ENCODE data around the gene INTS15. TPM values are rescaled to one million over a fixed set of nuclear protein-coding genes. Genes with fewer than 3 reads are reported as not detected.

Gene INTS15
- 19.0 TPM for total RNA-seq

DNA sequence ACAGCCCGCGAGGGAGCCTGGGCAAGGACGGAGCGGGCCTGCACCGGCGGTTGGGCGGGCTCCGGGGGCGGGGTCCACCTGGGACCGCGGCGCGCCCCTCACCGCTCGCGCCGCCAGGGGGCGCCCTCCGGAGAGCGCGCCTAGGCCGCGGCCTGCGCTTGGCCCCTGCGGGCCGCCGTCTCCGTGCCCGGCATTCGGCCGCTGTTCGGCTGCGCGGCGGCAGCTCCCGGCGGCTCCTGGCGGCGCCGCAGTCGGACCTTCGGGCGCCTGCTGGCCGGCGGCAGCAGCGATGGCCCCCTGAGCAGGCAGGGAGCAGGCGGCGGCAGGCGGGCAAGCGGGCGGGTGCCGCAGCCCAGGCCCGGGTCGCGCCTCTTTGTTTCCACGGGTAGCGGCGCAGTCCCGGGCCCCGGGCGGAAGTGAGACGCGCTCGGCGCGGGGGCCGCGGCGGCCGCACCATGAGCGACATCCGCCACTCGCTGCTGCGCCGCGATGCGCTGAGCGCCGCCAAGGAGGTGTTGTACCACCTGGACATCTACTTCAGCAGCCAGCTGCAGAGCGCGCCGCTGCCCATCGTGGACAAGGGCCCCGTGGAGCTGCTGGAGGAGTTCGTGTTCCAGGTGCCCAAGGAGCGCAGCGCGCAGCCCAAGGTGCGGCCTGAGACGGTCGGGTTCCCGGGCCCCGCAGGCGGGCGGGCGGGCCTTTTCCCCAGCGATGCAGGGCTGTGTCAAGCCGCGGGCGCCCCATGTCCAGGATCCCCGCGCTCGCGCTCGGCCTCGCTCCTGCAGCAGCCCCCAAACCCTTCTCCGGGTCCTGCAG is at the start of gene INTS15:
TSS of gene INTS15 (plus strand) at position 193 of the 816 bp plus-strand sequence. CDS start at position 456, 263 bp downstream.
- DNase-seq = peak; percentile 91

DNA sequence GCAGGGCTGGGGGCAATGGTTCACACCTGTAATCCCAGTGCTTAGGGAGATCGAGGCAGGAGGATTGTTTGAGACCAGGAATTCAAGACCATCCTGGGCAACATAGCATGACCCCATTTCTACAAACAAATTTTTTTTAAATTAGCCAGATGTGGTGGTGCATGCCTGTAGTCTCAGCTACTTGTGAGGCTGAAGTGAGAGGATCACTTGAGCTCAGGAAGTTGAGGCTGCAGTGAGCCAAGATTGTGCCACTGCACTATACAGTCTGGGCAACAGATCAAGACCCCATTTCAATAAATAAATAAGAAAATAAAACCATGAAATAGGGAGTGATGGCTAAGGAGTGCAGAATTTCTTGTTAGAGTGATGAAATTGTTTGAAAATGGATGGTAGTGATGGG is 47.5 kb upstream of the INTS15 start:
- no peak for DNase-seq

DNA sequence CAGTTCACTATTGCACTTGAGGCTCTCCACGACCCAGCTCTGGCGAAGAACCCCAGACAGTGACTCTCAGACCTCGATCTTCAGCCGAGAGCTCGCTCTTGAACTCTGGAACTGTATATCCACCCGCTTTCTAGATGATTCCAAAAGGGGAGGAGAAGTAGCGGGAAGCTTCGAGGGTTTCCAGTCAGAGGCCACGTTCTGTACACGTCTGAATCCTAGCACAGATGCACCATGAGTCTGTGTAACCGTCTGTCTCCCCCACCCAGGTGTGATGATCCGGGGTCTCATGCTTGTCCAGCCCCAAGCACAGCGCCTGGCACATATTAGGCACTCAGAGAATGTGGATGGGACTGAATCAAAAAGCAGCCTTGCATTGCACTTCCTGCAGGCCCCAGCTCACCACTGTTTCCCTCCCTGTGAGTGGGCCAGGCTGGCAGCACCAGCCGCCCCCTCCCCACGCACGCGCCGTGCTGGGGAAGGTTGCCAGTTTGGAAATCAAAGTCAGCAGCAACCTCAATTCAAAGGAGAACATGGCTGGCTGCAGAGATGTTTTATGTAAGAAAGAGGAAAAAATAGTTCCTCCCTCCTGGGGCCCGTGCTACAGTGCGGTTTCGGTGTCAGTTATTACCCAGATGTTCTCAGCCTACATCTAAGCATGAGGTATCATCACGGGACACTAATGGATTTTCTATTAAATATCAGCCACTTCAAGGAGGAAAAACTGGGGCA is 44.3 kb upstream of the INTS15 start:
- no peak for DNase-seq

DNA sequence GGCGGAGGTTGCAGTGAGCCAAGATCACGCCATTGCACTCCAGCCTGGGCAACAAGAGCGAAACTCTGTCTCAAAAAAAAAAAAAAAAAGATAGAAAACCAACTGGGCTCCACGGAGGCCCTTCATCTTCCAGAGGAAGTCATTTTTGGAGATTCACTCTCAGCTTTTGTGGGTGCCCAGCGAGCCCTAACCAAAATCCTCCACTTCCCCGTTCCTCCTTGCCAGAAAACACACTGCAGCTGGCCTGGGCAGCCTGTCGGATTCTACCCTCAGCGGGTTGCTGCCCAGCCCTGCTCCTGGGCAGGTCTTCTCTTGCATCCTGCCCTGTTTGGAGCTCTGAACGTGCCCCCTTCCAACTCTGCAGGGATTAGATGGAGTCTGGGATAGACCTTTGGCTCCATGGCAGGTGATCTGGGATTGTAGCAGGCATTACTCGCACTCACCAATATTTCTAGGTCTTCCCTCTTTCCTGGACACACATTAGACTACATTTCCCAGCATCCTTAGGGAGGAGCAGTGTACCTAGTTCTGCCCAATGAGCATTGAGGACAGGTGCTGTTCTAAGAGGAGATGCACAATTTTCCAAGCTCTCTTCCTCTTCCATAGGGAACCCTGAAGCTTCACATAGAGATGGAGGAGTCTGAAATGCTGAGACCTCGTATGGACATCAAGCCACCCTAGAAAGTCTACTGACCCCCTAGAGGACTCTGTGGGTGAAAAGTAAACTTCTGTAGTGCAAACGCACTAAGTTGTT is 43.1 kb upstream of the INTS15 start:
- DNase-seq = no peak

DNA sequence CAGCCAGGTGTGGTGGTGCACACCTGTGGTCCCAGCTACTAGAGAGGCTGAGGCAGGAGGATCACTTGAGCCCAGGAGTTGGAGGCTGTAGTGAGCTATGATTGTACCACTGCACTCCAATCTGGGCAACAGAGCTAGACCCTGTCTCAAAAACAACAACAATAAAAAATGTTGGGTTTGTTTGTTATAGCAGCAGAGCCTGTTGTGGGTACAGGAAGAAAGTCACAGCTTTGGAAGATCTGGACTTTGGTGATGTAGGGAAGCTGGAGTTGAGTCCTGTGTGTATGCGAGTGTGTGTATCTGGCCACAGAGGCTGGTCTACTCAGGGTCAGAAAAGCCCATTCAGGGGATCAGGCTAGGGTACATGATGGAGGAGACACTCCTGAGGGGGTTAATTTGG is 42.4 kb upstream of the INTS15 start:
- DNase-seq = no peak

DNA sequence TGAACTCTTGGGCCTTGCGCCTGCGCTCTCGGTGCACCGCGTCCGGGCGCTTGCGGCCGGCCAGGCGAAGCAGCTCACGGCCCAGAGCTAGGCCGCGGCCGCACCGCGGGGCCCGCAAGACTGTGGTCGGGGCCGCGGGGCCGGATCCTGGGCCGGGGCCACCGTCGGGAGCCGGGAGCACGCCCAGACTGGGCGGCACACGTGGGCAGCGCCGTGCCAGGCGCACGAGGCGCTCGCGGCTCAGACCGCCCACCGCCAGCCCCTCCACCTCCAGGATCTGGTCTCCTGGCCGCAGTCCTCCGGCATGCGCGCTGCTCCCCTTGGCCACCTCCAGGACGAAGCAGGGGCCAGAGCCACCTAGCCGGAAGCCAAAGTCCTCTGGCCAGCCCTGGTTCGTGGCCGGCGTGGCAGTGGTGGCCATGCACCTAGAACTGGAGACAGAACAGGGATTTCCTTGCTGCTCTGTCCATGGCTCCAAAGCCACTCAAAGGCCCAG is 38.8 kb upstream of the INTS15 start, which contains the start of gene GRID2IP:
TSS of gene GRID2IP (minus strand) at position 446 of the 496 bp plus-strand sequence. CDS start at position 421, 25 bp downstream.
- no peak for DNase-seq

DNA sequence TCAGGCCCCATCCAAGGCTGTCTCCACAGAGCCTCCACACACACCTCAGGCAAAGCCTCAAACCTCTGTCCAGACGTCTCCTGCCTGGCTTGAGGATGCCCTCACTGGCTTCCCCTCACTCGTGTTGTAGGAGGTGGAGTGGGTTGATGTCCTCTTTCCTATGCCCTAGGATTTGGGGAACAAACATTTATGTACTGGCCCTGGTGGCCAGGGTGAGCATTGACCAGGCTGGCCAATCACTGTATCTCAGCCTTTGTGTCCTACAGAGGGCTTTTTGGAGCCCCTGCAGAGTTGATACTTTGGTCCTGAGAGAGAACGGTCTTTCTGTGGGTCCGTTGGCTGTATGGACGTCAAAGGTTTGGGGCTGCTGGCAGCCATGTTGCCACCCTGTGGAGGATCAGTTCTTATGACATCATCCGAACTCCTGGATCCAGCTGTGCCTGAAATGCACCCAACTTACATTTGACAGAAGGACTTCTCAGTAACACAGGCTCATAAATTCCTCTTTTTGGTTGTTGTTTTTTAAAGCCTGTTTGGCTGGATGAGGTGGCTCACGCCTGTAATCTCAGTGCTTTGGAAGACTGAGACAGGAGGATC is 36.3 kb upstream of the INTS15 start:
- no peak for DNase-seq

DNA sequence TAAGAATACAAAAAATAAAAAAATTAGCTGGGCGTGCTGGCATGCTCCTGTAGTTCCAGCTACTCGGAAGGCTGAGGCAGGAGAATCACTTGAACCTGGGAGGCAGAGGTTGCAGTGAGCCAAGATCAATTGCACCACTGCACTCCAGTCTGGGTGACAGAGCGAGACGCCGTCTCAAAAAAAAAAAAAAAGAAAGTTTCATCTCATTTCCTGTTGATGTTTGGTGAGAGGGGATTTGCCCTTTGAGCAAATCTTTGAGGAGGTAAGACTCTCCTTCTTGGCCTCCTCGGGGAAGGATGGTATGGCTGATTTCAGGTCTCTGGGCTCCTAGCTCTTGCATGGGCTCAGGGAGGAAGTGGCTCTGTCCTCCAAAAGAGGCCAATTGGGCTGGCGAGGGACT is 35.0 kb upstream of the INTS15 start:
- no peak for DNase-seq

DNA sequence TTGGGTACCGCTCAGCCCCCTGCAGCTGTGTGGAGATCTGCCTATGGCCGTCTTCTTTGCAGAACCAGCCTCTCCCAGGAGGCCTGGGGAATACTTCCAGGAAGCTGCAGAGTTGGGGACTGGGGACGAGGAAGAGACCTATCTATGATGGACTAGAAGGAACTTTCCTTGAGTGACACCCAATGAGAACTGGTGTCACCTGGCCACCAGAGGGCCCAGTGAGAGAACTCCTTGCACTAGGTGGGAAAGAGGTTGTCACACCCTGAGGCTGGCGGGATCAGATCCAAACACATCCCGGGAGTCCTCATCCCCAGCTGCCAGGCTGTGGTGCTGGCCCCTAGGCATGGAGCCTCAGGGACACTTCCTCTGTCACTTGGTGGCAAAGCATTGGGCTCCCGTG is 33.6 kb upstream of the INTS15 start:
- no peak for DNase-seq

DNA sequence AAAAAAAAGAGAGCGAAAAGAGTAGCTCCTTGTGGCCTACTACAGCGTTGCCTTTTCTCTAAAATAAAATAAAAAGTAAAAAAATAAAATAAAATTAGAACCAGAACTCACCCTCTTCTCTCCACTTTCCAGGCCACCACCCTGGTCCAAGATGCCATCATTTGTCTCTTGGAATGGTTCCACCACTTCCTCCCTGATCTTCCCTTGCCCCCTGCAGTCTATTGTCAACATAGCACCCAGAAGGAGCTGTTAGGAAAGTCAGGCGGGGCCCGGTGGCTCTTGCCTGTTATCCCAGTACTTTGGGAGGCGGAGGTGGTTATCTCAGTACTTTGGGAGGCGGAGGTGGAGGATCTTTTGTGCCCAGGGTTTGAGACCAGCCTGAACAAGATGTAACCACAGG is 31.0 kb upstream of the INTS15 start:
- peak; percentile 39 for DNase-seq

DNA sequence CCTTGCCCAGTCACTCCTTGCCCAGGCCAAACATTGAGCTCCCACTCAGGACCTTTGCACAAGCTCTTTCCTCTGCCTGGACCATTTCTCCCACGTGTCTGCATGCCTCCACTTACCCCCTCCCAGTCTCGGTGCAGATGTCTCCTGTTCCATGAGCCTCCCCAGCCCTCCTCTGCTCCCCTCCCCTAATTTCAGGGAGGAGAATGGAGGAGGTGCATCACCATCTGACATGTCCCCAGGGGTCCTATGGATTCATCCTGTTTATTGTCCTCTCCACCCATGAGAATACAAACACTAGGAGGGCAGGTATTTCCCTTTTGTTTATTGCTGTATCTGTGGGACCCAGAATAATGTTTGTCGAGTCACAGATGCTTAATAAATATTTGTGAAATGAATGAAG is 29.9 kb upstream of the INTS15 start:
- no peak for DNase-seq

DNA sequence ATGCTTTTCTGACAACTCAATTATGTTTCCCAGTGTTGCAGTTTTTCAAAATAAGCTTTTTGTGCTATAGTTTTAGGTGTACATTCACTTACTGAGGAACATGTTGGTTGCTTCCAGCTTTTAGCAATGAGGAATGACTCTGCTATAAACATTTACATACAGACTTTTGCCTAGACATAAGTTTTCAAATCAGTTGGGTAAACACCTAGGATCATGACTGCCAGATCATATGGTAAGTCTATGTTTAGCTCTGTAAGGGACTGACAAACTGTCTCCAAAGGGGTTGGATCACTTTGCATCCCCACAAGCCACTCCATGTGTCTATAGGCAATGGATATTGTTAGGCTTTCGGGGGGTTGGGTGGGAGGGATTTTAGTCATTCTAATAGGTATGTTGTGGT is 27.7 kb upstream of the INTS15 start:
- no peak for DNase-seq

DNA sequence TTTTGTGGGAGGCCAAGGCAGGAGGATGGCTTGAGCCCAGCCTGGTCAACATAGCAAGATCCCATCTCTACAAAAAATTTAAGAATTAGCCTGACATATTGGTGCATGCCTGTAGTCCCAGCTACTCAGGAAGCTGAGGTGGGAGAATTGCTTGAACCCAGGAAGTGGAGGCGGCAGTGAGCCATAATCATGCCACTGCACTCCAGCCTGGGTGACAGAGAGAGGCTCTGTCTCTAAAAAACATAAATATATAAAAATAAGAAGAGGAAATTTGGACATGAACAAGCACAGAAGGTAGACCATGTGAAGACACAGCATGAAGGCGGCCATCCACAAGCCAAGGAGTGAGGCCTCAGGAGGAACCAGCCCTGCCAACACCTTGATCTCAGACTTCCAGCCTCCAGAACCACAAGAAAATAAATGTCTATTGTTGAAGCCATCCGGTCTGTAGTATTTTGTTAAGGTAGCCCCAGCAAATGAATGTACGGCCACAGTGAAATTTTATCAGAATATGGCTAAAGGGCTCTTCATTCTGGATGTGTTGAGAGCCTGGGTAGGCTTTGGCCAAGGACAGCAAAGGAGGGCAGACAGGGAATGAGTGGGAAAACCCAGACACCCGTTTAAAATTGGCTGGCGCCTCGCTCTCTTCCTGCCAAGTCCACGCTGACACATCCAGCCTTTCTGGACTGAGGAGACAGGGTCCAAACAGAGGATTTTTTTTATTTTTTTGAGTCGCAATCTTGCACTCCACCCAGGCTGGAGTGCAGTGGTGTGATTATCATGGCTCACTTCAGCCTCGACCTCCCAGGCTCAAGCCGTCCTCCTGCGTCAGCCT is 25.7 kb upstream of the INTS15 start:
- DNase-seq = no peak

DNA sequence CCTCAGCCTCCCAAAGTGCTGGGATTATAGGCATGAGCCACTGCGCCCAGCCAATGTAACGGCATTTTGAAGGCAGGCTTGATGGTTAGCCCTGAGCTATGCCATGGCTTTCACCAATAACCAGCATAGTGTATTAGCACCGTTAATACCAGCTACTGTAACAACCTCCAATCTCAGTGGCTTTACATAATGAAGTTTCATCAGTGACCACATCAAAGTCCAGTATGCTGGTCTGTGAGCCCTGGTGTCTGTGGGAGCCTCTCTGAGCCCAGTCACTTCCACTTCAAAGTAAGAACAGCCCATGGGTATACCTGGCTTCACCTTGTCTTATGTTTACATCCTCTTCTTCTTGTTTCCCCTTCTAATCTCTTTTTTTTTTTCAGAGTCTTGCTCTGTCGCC is 24.2 kb upstream of the INTS15 start:
- no peak for DNase-seq

DNA sequence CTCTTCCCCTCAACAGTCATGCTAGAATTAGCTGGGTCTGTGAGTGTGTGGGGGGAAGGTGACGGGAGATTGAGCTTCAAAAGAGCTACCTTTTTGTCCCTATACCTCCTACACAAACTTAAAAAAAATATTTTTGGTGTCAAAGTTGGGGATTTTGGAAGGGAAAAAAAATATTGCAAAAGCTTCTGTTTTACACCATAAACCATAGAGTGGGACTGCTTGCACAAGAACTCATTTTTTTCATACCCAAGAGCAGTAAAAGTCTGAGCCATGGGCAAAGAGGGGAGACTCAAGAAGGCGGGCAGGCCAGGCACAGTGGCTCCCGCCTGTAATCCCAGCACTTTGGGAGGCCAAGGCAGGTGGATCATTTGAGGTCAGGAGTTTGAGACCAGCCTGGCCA is 21.9 kb upstream of the INTS15 start:
- DNase-seq = no peak

DNA sequence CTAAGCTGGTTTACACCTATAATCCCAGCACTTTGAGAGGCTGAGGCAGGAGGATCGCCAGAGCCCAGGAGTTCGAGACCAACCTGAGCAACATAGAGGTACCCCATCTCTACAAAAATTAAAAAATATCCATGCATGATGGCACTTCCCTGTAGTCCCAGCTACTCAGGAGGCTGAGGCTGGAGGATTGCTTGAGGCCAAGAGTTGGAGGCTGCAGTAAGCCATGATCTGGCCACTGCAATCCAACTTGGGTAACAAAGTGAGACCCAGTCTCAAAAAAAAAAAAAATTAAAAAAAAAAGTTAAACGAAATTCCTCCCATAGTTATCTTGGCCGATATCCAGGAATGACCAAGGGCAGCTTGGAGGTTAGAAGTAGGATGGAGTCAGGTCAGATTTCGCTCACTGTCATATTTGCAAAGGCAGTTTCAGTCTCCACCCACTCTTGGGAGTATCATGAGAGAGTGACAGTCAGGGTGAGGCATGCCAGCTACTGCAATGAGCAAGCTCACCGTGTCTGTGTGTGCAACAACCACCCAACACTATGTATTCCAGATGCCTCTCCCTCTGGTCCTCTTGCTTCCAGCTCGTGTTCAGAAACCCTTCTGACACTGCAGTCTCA is 18.6 kb upstream of the INTS15 start:
- no peak for DNase-seq

DNA sequence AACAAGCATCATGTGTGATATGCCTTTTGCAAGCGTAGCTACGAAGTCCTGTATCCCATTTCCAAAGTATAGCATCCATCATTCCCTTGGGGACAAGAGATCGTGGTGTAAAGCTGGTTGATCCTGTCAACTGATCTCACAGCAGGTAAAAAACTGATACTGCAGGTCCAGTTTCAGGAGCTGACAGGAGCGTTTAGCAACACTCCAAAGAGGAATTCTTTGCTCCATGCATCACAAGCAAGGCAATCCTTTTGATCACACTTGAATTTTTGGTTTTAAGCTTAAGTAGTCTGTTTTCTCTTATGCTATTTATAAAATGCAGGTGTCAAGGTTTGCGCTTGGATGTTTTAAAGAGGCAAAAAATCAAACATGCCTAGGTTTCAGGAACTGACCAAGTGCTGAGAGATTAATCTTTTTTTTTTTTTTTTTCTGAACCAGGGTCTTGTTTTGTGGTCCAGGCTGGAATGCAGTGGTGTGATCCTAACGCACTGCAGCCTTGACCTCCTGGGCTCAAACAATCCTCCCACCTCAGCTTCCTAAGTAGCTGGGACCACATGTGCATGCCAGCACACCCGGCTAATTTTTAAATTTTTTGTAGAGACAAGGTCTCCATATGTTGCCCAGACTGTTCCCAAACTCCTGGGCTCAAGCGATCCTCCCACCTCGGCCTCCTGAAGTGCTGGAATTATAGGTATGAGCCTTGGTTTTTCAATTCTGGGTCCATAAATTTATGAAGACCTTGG is 14.4 kb upstream of the INTS15 start:
- no peak for DNase-seq

DNA sequence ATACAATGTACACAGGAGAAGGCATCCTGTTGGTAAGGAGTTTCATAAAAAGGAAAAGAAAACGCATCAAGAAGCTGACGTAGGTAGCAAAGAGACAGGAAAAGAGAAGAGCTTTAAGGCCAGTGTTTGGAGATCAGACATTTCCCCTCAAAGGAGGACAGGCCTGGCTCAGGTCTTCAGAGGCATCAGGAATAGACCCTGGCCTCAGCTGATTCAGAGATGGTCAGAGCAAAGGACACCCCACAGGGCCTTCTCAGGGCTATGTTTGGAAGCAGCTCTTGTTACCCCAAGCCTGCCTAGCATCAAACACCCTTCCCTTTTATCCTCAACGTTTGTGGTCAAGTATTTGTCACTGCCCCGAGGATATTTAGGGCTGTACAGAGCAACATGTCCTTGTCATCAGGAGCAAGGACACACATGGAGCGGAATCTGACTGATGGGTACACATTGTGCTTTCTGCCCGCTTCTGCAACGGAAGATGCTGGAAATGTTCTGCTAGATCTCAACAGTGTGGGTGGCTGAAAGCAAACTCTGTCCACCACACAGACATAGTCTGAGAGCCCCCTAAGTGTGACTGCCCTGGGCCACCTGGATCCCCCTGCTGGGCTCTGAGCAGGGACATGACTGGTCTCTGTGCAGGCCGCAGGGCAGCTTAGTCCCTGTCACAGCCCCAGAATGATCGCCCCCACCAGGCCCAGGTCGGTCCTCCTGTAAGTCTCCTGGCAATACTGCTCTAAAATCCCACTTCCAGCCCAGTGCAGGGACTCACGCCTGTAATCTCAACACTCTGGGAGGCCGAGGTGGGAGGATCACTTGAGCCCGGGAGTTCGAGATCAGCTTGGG is 13.6 kb upstream of the INTS15 start:
- DNase-seq = no peak

DNA sequence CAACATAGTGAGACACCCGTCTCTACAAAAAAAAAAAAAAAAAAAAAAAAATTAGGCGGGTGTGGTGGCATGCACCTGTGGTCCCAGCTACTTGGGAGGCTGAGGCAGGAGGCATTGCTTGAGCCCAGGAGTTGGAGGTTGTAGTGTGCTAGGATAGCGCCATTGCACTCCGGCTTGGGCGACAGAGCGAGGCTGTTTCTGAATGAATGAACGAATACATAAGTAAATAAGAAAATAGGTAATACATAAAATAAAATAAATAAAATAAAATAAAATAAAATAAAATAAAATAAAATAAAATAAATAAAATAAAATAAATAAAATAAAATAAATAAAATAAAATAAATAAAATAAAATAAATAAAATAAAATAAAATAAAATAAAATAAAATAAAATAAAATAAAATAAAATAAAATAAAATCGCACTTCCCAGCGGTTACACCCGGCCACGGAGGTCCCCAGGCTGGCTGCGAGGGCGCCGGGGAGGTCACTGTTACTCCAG is 12.9 kb upstream of the INTS15 start:
- DNase-seq = peak; percentile 48
